ENCODE results near the gene CSRP3. TPM values are rescaled to one million over a fixed set of nuclear protein-coding genes. Genes with fewer than 3 reads are reported as not detected.

CSRP3 gene
- polyA plus RNA-seq, 2 of the 4 experiments (the other 2 are of a cell fraction) = not detected

- no peak overlapping the region for H3K27ac ChIP-seq
- ChIA-PET CTCF (interaction anchor here (2.0 kb wide), 1 partner anchor 9 kb away, joined by 6 read pairs; no protein-coding TSS in a partner anchor), POLR2A (no interaction called here)
- TF ChIP-seq REST (IDR thresholded peaks at IDR 0.05) (no peak), BHLHE40 (IDR thresholded peaks at IDR 0.05; ENCODE audit: low read depth, low read length) (no peak), KDM1A (IDR thresholded peaks at IDR 0.05; ENCODE audit: low read depth) (no peak), CHD4 (IDR thresholded peaks at IDR 0.05; ENCODE audit: borderline replicate concordance) (no peak)
- H3K4me2 ChIP-seq = no peak overlapping the region
- no peak overlapping the region for H3K4me3 ChIP-seq
- no peak for DNase-seq (ENCODE audit: low read depth in 1 of 2, low spot score in 1 of 2)
- H3K4me1 ChIP-seq = no peaks in the 10 kb centered on the region
- no peak for ATAC-seq
- FAIRE-seq = no peak
- no peaks in the 10 kb centered on the region for H3K9me3 ChIP-seq
- WGBS (ENCODE audit: missing lambda C conversion rate) = 89% methylated on average over 1 of the region's 1 CpG
These were observed 38.8 kb downstream of the CSRP3 start for GRCh38 chr11:19162951-19163505.

- POLR2A ChIA-PET = no interaction called here
- Histone ChIP-seq H3K4me3 (no peak overlapping the region), H3K4me1 (no peaks in the 10 kb centered on the region), H3K27ac (no peak overlapping the region), H3K4me2 (no peak overlapping the region), H3K9me3 (no peaks in the 10 kb centered on the region)
- 95% methylated on average over 2 of the region's 2 CpGs for WGBS (ENCODE audit: missing lambda C conversion rate)
- ATAC-seq (no peak), DNase-seq (ENCODE audit: low read depth in 1 of 2, low spot score in 1 of 2) (no peak), FAIRE-seq (no peak)
- TF ChIP-seq MAZ (IDR thresholded peaks at IDR 0.05; ENCODE audit: borderline replicate concordance, low read depth, low read length) (no peak), EP300 (IDR thresholded peaks at IDR 0.05) (no peak), CBX2 (IDR thresholded peaks at IDR 0.05; ENCODE audit: borderline replicate concordance, low read depth) (no peak), FOSL2 (IDR thresholded peaks at IDR 0.05) (no peak), FOSL2 (CRISPR knock-in tag; IDR thresholded peaks at IDR 0.05) (no peak), BCL3 (IDR thresholded peaks at IDR 0.05) (no peak), HDAC2 (IDR thresholded peaks at IDR 0.05) (no peak), ZC3H11A (IDR thresholded peaks at IDR 0.05) (no peak), HOXA7 (CRISPR knock-in tag; IDR thresholded peaks at IDR 0.05) (no peak), KDM1A (IDR thresholded peaks at IDR 0.05; ENCODE audit: low read depth) (no peak), ZFP36 (IDR thresholded peaks at IDR 0.05; ENCODE audit: borderline replicate concordance, partially characterized antibody) (no peak), ELK1 (IDR thresholded peaks at IDR 0.05; ENCODE audit: low read depth, low read length) (no peak), TP53 (CRISPR knock-in tag; IDR thresholded peaks at IDR 0.05) (no peak), HMGXB4 (CRISPR knock-in tag; IDR thresholded peaks at IDR 0.05; ENCODE audit: borderline replicate concordance) (no peak)
- CTCF ChIA-PET = interaction anchor here (1.0 to 2.0 kb wide), 3 partner anchors 11 to 392 kb away, joined by 3 to 6 read pairs (median 4); no protein-coding TSS in a partner anchor
These were observed 40.1 kb downstream of the CSRP3 start for GRCh38 chr11:19161651-19162050.
